ENCODE results near the gene CSPG4. TPM values are rescaled to one million over a fixed set of nuclear protein-coding genes. Genes with fewer than 3 reads are reported as not detected.

Gene CSPG4
- total and polyA plus RNA-seq, 2 of the 8 experiments (the other 6 are each of a cell fraction or from before 2014, with no cell fraction given): 1.4 to 3.0 TPM

- TF ChIP-seq TBP (IDR thresholded peaks at IDR 0.05; ENCODE audit: low read depth, low read length) (no peak), CBX5 (IDR thresholded peaks at IDR 0.05; ENCODE audit: low read depth, low read length) (no peak), GTF2F1 (IDR thresholded peaks at IDR 0.05; ENCODE audit: borderline replicate concordance, low read depth, low read length) (no peak), CTBP2 (IDR thresholded peaks at IDR 0.05; ENCODE audit: borderline replicate concordance, insufficient read depth, insufficient read length, low read length) (no peak), KDM4A (IDR thresholded peaks at IDR 0.05; ENCODE audit: low read depth, low read length, severe bottlenecking) (peak; percentile 90), SP4 (IDR thresholded peaks at IDR 0.05; ENCODE audit: low read length) (no peak), EP300 (IDR thresholded peaks at IDR 0.05; ENCODE audit: borderline replicate concordance in 1 of 2, low read depth in 2 of 2, low read length in 2 of 2) (no peak)
- TF ChIP-seq, protein P1, sequence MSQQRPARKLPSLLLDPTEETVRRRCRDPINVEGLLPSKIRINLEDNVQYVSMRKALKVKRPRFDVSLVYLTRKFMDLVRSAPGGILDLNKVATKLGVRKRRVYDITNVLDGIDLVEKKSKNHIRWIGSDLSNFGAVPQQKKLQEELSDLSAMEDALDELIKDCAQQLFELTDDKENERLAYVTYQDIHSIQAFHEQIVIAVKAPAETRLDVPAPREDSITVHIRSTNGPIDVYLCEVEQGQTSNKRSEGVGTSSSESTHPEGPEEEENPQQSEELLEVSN (IDR thresholded peaks at IDR 0.05): peak; percentile 97
Measured at GRCh38 chr15:75738647-75739325, 26.1 kb upstream of the CSPG4 start (continued).

All from H1 (cell line).